Breast epithelium (tissue), 4 donors: ENCODE measurements around the gene NELL1. TPM values are rescaled to one million over a fixed set of nuclear protein-coding genes. Genes with fewer than 3 reads are reported as not detected.

Experiments
- DNase-seq, 2 donors: peaks; one replicate each; pipeline ENCODE4 v3.0.0-alpha.2; 2019; ENCODE audit warnings: low spot score in 2 of 2
- H3K27ac ChIP-seq, 2 donors: fragments of 200-600 bp; sonication (generic) in 1 of 2; one replicate each; pipeline ENCODE4 v1.5.1; 2016 to 2019; ENCODE audit warnings: mild to moderate bottlenecking in 1 of 2
- H3K27me3 ChIP-seq, 2 donors: fragments of 200-600 bp; sonication (generic) in 1 of 2; one replicate each; pipeline versions ENCODE4 v1.5.1 to v1.6.0; 2017 to 2019; ENCODE audit warnings: control low read depth in 1 of 2, mild to moderate bottlenecking in 1 of 2
- H3K36me3 ChIP-seq: fragments of 200-600 bp; one replicate; pipeline ENCODE4 v1.5.1; 2019
- H3K4me1 ChIP-seq, 2 donors: fragments of 200-600 bp; sonication (generic); one replicate each; pipeline ENCODE4 v1.5.1; 2016 to 2019; ENCODE audit warnings: control low read depth in 1 of 2
- H3K4me3 ChIP-seq, 3 donors: fragments of 200-600 bp; sonication (generic); 1 replicate in 2 of 3; 2 replicates in 1 of 3; pipeline ENCODE4 v1.5.1; 2016 to 2019; ENCODE audit warnings: mild to moderate bottlenecking in 3 of 3, moderate library complexity in 2 of 3
- H3K9me3 ChIP-seq, 2 donors: fragments of 200-600 bp; sonication (generic) in 1 of 2; one replicate each; pipeline ENCODE4 v1.5.1; 2016 to 2019; ENCODE audit warnings: control low read depth in 1 of 2
- CTCF ChIP-seq, 3 donors: fragments of 450-650 bp; IDR thresholded peaks; one replicate each; pipeline ENCODE4 v1.5.1; 2016 to 2017; ENCODE audit warnings: antibody characterized with exemption in 3 of 3, mild to moderate bottlenecking in 3 of 3, moderate library complexity in 3 of 3
- POLR2A ChIP-seq: fragments of 450-650 bp; IDR thresholded peaks from one replicate; pipeline ENCODE4 v1.6.1; 2016; ENCODE audit warnings: antibody characterized with exemption, mild to moderate bottlenecking, moderate library complexity
- POLR2AphosphoS5 ChIP-seq, 3 donors: sonication (generic); formaldehyde crosslinking; IDR thresholded peaks; one replicate each; pipeline ENCODE4 v1.6.1; 2017; ENCODE audit warnings: antibody characterized with exemption in 3 of 3
- intact Hi-C: fragments of 100-400 bp; cut with DNase I; formaldehyde crosslinking; loops from one replicate; pipeline ENCODE4 v1.15.1; 2023; ENCODE audit warnings: low total_unique reads
- total RNA-seq, 3 donors: library from RNA; depleted of rRNA; stranded (reverse); fragments of >200 nt; gene quantifications; one replicate each; pipeline ENCODE4 v1.1.0, GENCODE V29; 2016

The NELL1 gene
- total RNA-seq, 3 donors from 2014 or later, result 0.15 TPM; not detected in 2

- Histone ChIP-seq H3K4me3 (no peak overlapping the region), H3K9me3 (no peaks in the 10 kb centered on the region), H3K36me3 (no peaks in the 10 kb centered on the region), H3K27me3 (no peaks in the 10 kb centered on the region), H3K27ac (no peak overlapping the region), H3K4me1 (no peaks in the 10 kb centered on the region)
- DNase-seq, result no peak
- intact Hi-C loops, result no loop called here
- TF ChIP-seq CTCF (IDR thresholded peaks at IDR 0.05), result no peak
- TF ChIP-seq POLR2A, result no peak
- no peak for TF ChIP-seq POLR2AphosphoS5 (IDR thresholded peaks at IDR 0.05)
Observed at GRCh38 chr11:21278840-21279239, 609.5 kb downstream of the NELL1 start.

- no peak overlapping the region for H3K4me3 ChIP-seq
- intact Hi-C loops, result no loop called here
- H3K4me1 ChIP-seq, result no peaks in the 10 kb centered on the region
- TF ChIP-seq POLR2AphosphoS5 (IDR thresholded peaks at IDR 0.05) (no peak), CTCF (IDR thresholded peaks at IDR 0.05) (no peak)
- DNase-seq, result no peak
- no peak overlapping the region for H3K27ac ChIP-seq
- H3K36me3 ChIP-seq, result no peaks in the 10 kb centered on the region
- no peaks in the 10 kb centered on the region for H3K27me3 ChIP-seq
- no peaks in the 10 kb centered on the region for H3K9me3 ChIP-seq
Observed at GRCh38 chr11:21285104-21285503, 615.7 kb downstream of the NELL1 start.

- Histone ChIP-seq H3K4me1 (no peaks in the 10 kb centered on the region), H3K9me3 (no peaks in the 10 kb centered on the region), H3K36me3 (no peaks in the 10 kb centered on the region), H3K4me3 (no peak overlapping the region), H3K27me3 (no peaks in the 10 kb centered on the region), H3K27ac (no peak overlapping the region)
- DNase-seq, result no peak
- TF ChIP-seq POLR2A, result no peak
- no peak for TF ChIP-seq CTCF (IDR thresholded peaks at IDR 0.05)
- no peak for TF ChIP-seq POLR2AphosphoS5 (IDR thresholded peaks at IDR 0.05)
- intact Hi-C loops, result no loop called here
Observed at GRCh38 chr11:21289686-21290085, 620.3 kb downstream of the NELL1 start.

GRCh38 chr11:21295508-21295907 is 626.1 kb downstream of the NELL1 start:
- no peaks in the 10 kb centered on the region for H3K4me1 ChIP-seq
- intact Hi-C loops, result no loop called here
- H3K9me3 ChIP-seq, result no peaks in the 10 kb centered on the region
- H3K27ac ChIP-seq, result no peak overlapping the region
- no peak for DNase-seq
- TF ChIP-seq POLR2AphosphoS5 (IDR thresholded peaks at IDR 0.05) (no peak), POLR2A (no peak), CTCF (IDR thresholded peaks at IDR 0.05) (no peak)
- no peak overlapping the region for H3K4me3 ChIP-seq
- no peaks in the 10 kb centered on the region for H3K27me3 ChIP-seq
- no peaks in the 10 kb centered on the region for H3K36me3 ChIP-seq

- no peak for DNase-seq
- no peaks in the 10 kb centered on the region for H3K4me1 ChIP-seq
- H3K36me3 ChIP-seq, result no peaks in the 10 kb centered on the region
- H3K9me3 ChIP-seq, result peaks cover 0 to 10% of the 10 kb centered on the region in 2 donors
- no peak overlapping the region for H3K4me3 ChIP-seq
- intact Hi-C loops, result no loop called here
- H3K27me3 ChIP-seq, result no peaks in the 10 kb centered on the region
- no peak for TF ChIP-seq CTCF (IDR thresholded peaks at IDR 0.05)
- no peak for TF ChIP-seq POLR2AphosphoS5 (IDR thresholded peaks at IDR 0.05)
- TF ChIP-seq POLR2A, result no peak
- no peak overlapping the region for H3K27ac ChIP-seq
Observed at GRCh38 chr11:21301981-21302380, 632.6 kb downstream of the NELL1 start.
